ENCODE data around the gene HNRNPLL.
"Not testable (repeated sequence)": the region's sequence is repeated elsewhere in the genome, so short reads cannot be mapped to it uniquely, and the experiment has no call there.

The HNRNPLL gene

GRCh38 chr2:38551171-38551570 is 51.6 kb downstream of the HNRNPLL start:
- DNase-seq: no peak

GRCh38 chr2:38549851-38550250 is 52.9 kb downstream of the HNRNPLL start:
- DNase-seq: no peak

- no peak for DNase-seq
These were observed 53.5 kb downstream of the HNRNPLL start for GRCh38 chr2:38549071-38549704.

- no peak for DNase-seq
These were observed 54.9 kb downstream of the HNRNPLL start for GRCh38 chr2:38547791-38548190.

GRCh38 chr2:38546585-38546984 is 56.1 kb downstream of the HNRNPLL start:
- DNase-seq: no peak

GRCh38 chr2:38546064-38546463 is 56.7 kb downstream of the HNRNPLL start:
- no peak for DNase-seq

GRCh38 chr2:38542248-38542631 is 60.5 kb downstream of the HNRNPLL start:
- not testable (repeated sequence) for DNase-seq

GRCh38 chr2:38540580-38541286 is 62.0 kb downstream of the HNRNPLL start:
- no peak for DNase-seq

GRCh38 chr2:38539086-38539485 is 63.6 kb downstream of the HNRNPLL start:
- DNase-seq: no peak

- DNase-seq: no peak
These were observed 64.7 kb downstream of the HNRNPLL start for GRCh38 chr2:38537937-38538525.

- DNase-seq: not testable (repeated sequence)
These were observed 65.4 kb downstream of the HNRNPLL start for GRCh38 chr2:38537296-38537695.

- DNase-seq: peak; percentile 53
These were observed 66.8 kb downstream of the HNRNPLL start for GRCh38 chr2:38535744-38536506.

GRCh38 chr2:38535404-38535743 is 67.4 kb downstream of the HNRNPLL start:
- DNase-seq: no peak

GRCh38 chr2:38534746-38535403 is 67.9 kb downstream of the HNRNPLL start:
- DNase-seq: no peak

GRCh38 chr2:38533757-38534545 is 68.8 kb downstream of the HNRNPLL start:
- no peak for DNase-seq

- DNase-seq: peak; percentile 6
These were observed 69.5 kb downstream of the HNRNPLL start for GRCh38 chr2:38533180-38533579.

GRCh38 chr2:38532366-38532765 is 70.4 kb downstream of the HNRNPLL start:
- no peak for DNase-seq

GRCh38 chr2:38529208-38529607 is 73.5 kb downstream of the HNRNPLL start:
- DNase-seq: no peak

GRCh38 chr2:38528534-38528933 is 74.2 kb downstream of the HNRNPLL start:
- DNase-seq: no peak

GRCh38 chr2:38528008-38528442 is 74.7 kb downstream of the HNRNPLL start:
- DNase-seq: peak; percentile 29

GRCh38 chr2:38527338-38528007 is 75.3 kb downstream of the HNRNPLL start:
- no peak for DNase-seq

- DNase-seq: no peak
These were observed 76.5 kb downstream of the HNRNPLL start for GRCh38 chr2:38526195-38526594.

Measured in midbrain (tissue), 1 donor.